Mucosa of gallbladder (tissue), 1 donor: ENCODE results near the gene BTBD9. TPM values are rescaled to one million over a fixed set of nuclear protein-coding genes. Genes with fewer than 3 reads are reported as not detected.

Experiments
- total RNA-seq: library from RNA; stranded (reverse); gene quantifications from one replicate; pipeline ENCODE4 v1.2.1, GENCODE V29; 2021
- donor health status: DM: no; HTN: no; CAD: no.

Gene BTBD9
- total RNA-seq, 1 donor from 2014 or later, result 32.5 TPM

Other genes with a start within 250 kb of the BTBD9 start
- 62.9 TPM for gene GLO1, start 63.2 kb upstream of the BTBD9 start, total RNA-seq
- 0.03 TPM for gene DNAH8, start 75.4 kb upstream of the BTBD9 start, total RNA-seq